ENCODE measurements around the gene MMP14.

GRCh38 chr14:22871224-22872032, 35.0 kb downstream of the MMP14 start, which contains the start of gene LRP10:
- TF ChIP-seq CTCF (IDR thresholded peaks at IDR 0.05): no peak
- no peak for TF ChIP-seq POLR2A (IDR thresholded peaks at IDR 0.05)

Measured in lower leg skin (tissue), 3 donors.